ENCODE data around the gene PKP1.

- TF ChIP-seq CTCF (IDR thresholded peaks at IDR 0.05) (no peak), POLR2A (IDR thresholded peaks at IDR 0.05) (no peak)
Measured at GRCh38 chr1:201302163-201303152, 19.2 kb downstream of the PKP1 start.
